Activated T-helper 9 cell treated with anti-CD3 and anti-CD28 coated beads, Interleukin-2, amount 50 U/mL, for 16 hours (primary cell): ENCODE measurements around the gene BRSK2.

ENCODE experiments used
- DNase-seq: peaks from one replicate; pipeline ENCODE4 v3.0.0-alpha.2; 2020; ENCODE audit warnings: low read depth

BRSK2 gene

DNA sequence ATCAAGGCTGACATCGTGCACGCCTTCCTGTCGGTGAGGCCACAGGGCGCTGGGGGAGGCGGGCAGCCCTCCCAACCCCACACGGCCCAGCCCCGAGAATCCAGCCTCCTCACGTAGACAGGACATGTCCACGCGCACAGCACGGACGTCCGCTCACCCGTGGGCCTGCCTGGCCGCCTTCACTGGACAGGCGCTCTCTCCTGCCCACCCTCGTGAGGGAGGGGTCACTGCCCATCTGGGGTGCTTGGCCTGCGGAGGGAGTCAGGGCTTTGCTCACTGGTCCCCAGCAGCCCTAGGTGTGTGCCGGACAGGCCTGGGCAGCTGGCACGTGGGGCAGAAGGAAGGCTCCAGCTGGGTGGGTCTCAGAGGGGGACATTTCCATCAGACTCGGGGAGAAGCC lies 64.8 kb downstream of the BRSK2 start:
- DNase-seq: no peak

- no peak for DNase-seq
Observed at GRCh38 chr11:1455032-1455762, 65.5 kb downstream of the BRSK2 start.

GRCh38 chr11:1455763-1456060 lies 66.0 kb downstream of the BRSK2 start:
- no peak for DNase-seq

GRCh38 chr11:1456176-1456575 lies 66.4 kb downstream of the BRSK2 start:
- DNase-seq: no peak

GRCh38 chr11:1456596-1457325 lies 67.0 kb downstream of the BRSK2 start:
- DNase-seq: no peak

- DNase-seq: no peak
Observed at GRCh38 chr11:1457326-1457680, 67.6 kb downstream of the BRSK2 start.

GRCh38 chr11:1457856-1458255 lies 68.1 kb downstream of the BRSK2 start:
- DNase-seq: no peak

DNA sequence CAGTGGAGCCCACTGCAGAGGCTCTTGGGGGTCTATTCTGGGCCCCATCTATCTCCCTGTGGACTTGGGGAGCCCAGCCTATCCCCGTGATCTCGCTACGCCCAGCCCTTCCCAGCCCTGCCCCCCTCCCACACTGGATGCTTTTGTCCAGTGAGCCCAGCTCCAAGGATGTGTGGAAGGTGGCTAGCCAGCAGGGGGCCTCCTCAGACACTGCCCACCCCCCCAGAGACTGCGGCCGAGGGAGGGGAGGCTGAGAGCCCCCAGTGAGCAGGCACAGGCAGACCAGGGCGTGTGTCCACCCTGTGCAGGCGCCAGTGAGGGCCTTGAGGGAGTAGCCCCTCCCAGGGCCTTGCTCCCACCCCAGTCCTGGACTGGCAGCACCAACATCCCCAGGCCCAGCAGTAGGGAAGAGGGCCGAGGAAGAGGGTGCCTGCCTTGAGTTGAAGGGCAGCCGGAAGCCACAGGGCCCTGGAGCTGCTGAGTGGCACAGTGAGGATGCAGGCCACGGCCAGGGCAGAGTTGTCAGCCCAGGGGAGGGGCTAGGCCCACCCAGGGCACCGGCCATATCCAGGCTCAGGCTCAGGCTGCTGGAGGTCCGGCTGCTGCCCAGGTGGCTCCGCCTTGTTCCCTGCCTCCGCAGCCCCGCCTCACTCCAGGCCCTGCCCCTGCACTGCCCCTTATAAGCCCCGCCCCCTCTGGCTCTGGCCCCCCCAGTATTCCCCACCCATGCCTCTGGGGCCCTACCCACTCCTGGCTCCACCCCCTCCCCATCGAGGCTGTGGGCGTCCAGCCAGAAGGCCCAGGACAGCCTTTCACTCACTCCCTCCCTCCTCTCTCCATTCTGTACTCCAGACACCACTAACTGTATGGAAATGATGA lies 68.8 kb downstream of the BRSK2 start:
- DNase-seq: no peak

DNA sequence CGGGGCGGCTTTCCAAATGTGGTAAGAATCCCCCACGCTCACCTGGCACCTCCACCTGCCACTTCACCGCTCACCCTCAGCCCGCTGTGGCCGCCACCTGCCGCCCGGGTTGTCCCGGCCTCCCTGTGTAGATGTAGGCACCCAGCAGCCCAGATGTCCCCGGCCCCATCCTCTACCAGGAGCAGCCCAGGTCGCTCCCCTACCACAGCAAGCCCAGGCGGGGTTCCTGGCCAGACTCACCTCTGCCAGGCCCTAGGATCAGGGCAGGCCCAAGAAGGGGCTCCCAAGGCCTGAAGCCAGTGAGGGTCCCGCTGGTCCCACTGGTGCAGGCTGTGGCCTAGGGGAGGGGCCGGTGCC lies 69.5 kb downstream of the BRSK2 start:
- no peak for DNase-seq

DNA sequence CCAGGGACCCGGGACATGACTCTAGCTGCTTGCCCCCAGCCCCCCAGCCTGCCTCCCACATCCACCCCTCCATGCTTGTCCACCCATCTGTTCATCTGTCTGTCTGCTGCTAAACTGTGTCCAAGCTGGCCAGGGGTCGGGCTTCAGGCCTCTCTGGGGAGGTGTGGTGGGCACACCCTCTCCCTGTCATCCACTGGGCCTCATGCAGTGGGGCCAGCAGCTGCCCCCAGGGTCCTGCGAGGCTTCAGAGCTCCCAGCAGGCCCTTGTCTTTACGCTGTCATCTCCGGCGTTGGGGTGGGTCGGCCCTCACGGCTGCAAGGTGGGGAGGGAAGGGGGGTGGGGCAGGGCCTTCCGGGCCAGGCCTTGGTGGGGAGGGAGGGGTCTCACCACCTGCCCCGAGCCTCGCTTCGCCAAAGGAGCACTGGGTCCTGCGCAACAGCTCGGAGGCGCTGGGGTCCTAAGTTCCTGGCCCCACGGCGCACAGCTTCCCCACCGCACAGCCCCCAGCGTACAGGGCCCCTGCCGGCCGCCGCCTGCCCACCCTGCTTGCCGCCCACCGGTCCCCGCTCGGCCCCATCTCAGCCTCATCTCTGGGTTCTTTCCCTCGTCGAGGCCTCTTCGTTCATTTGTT lies 70.1 kb downstream of the BRSK2 start:
- DNase-seq: no peak

DNA sequence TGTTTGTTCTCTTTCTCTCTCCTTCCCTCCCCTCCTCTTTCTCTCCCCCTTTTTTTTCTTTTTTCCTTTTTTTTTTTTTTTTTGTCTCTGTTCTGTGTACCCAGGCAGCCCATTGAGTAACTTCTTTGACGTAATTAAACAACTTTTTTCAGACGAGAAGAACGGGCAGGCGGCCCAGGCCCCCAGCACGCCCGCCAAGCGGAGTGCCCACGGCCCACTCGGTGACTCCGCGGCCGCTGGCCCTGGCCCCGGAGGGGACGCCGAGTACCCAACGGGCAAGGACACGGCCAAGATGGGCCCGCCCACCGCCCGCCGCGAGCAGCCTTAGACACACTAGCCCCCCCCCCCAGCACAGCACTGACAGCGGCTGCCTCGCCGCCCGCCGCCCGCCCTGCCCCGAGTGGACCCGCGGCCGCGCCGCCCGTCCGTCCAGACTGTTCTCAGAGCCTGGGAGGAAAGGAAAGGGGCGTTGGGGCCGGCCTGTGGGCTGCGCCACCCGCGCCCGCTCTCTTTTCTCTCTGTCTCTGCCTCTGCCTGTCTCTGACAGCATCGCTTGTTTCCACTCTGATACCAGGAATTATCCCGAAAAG lies 70.8 kb downstream of the BRSK2 start:
- DNase-seq: no peak

DNA sequence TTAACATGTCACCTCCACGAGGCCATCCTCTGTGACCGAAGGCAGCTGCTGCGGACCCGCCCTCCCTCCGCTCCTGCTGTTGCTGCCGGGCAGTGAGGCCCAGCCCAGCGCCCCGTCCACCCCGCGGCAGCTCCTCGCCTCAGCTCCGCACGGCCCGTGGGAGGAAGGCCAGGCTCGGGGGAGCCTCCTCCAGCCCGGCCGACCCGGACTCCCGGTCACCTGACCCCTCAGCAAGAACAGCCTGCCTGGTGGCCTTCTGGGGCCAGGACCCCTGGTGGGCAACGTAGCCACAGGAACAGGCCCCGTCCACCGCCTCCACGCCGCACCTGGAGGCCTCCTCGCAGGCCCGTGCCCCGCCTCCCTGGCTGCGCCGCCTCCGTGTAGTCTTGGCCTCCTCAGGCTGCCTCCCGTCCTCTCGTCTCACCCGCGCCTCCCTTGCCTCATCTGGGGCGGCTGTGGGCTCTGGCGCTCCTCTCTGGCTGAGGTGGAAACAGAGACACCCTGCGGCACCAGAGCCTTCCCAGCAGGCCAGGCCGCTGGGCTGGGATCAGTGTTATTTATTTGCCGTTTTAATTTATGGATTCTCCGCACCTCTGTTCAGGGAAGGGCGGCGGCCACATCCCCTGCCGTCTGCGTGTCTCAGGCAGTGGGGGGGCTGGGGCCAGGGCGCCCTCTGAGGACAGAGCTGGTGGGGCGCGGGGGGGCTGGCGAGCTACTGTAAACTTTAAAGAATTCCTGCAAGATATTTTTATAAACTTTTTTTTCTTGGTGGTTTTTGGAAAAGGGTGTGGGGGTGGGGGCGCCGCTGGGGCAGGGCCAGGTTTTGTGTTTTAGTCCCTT lies 71.5 kb downstream of the BRSK2 start:
- DNase-seq: no peak

- no peak for DNase-seq
Observed at GRCh38 chr11:1461826-1462697, 72.3 kb downstream of the BRSK2 start.

GRCh38 chr11:1462698-1462975 lies 72.9 kb downstream of the BRSK2 start:
- no peak for DNase-seq

- DNase-seq: no peak
Observed at GRCh38 chr11:1463056-1463455, 73.3 kb downstream of the BRSK2 start.

GRCh38 chr11:1466784-1467183 lies 77.0 kb downstream of the BRSK2 start:
- DNase-seq: no peak

- DNase-seq: no peak
Observed at GRCh38 chr11:1467270-1467669, 77.5 kb downstream of the BRSK2 start.

GRCh38 chr11:1468002-1468401 lies 78.3 kb downstream of the BRSK2 start:
- DNase-seq: no peak

DNA sequence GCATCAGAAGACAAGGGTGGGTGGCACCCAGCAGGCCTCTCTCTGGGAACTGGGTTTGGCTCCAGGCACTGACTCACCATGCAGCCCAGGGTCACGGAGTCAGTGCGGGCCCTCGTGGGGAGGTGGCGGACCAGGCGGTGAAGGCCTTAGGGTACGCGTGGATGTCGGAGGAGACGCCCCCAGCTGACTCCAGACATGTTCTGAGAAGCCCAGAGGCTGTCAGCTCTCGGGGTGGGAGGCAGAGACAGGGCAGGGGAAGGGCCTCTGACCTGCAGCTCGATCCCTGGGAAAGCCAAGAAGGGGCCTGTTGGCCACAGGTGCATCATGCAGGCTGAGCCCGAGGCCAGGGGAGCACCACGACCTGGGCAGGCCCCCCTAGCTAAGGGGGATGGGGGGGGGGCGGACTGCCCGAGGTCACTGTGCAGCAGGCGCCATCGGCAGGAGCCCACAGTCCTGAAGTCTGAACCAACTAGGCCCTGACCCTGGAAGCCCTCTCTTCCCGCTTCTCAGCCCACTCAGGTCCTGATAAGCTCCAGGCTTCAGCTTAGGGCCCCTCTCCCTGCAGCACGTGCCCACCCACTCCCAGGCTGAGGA lies 78.8 kb downstream of the BRSK2 start:
- DNase-seq: no peak

- DNase-seq: no peak
Observed at GRCh38 chr11:1469287-1469910, 79.7 kb downstream of the BRSK2 start.
